ENCODE data around the gene SLC46A3.

Gene SLC46A3, protein sequence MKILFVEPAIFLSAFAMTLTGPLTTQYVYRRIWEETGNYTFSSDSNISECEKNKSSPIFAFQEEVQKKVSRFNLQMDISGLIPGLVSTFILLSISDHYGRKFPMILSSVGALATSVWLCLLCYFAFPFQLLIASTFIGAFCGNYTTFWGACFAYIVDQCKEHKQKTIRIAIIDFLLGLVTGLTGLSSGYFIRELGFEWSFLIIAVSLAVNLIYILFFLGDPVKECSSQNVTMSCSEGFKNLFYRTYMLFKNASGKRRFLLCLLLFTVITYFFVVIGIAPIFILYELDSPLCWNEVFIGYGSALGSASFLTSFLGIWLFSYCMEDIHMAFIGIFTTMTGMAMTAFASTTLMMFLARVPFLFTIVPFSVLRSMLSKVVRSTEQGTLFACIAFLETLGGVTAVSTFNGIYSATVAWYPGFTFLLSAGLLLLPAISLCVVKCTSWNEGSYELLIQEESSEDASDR

DNA sequence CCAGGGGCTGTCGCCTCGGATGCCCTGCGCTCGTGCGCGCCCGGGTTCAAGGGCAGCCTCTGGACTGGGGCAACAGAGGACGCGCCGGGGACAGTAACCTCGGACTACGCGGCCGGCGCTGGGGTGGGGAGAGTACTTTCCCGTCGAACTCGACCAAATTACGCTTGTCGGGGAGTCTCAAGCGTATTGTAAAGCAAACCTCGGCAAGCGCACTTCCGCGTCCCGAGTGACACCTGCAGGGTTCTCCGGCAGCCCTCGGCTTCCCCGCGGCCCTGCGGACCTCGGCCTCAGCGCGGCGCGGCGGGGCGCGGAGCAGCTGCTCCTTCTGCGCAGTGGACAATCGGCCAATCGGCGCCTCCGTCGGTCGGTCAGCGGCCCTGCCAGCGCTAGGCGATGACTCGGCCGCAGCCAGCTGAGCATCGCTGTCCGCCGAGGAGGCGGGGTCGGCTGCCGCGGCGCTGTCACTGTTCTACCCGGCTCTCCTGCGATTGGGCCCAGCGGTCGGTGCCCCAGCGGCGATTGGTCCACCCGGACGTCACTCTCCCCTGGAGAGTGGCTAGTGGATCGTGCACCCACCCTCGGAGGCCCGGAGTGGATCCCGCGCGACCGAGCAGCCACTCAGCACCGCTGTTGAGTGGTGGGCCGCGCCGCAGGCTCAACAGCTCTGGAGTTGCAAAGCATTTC is at the start of gene SLC46A3:
TSS of gene SLC46A3 (minus strand) at position 428 of the 684 bp plus-strand sequence. CDS start 972 bp downstream, outside the sequence.
- peak; percentile 99 for DNase-seq (ENCODE audit: low read depth, low spot score)
- TF ChIP-seq CTCF (IDR thresholded peaks at IDR 0.05; ENCODE audit: low read depth, low read length), result no peak
- in situ Hi-C loops (cut with HindIII; ENCODE audit: low sequenced_read_pairs), result no loop called here
- peak within 1 kb of the TSS; percentile 75 for H3K4me3 ChIP-seq (ENCODE audit: low read depth, low read length)

DNA sequence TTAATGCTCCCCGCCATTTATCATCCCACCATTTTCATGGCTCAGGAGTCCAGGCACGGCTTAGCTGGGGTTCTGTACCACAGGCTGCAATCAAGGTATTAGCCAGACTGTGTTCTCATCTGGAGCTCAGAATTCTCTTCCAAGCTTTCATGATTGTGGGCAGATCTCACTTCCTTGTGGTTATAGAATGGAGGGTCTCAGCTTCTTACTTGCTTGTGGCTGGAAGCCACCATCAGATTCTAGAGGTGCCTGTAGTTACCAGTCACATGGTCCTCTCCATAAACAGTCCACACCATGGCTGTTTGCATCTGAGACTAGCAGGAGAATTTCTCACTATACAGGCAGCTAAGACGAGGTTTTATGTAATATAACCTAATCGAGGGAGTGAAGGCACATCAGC is 45.1 kb upstream of the SLC46A3 start:
- no peak for DNase-seq (ENCODE audit: low read depth, low spot score)
- TF ChIP-seq CTCF (IDR thresholded peaks at IDR 0.05; ENCODE audit: low read depth, low read length), result no peak
- in situ Hi-C loops (cut with HindIII; ENCODE audit: low sequenced_read_pairs), result no loop called here
- no peak overlapping the region for H3K4me3 ChIP-seq (ENCODE audit: low read depth, low read length)

- DNase-seq (ENCODE audit: low read depth, low spot score), result peak; percentile 44
- TF ChIP-seq CTCF (IDR thresholded peaks at IDR 0.05; ENCODE audit: low read depth, low read length), result no peak
- no peak overlapping the region for H3K4me3 ChIP-seq (ENCODE audit: low read depth, low read length)
- in situ Hi-C loops (cut with HindIII; ENCODE audit: low sequenced_read_pairs), result no loop called here
These were observed 42.8 kb upstream of the SLC46A3 start for GRCh38 chr13:28761586-28761985.

DNA sequence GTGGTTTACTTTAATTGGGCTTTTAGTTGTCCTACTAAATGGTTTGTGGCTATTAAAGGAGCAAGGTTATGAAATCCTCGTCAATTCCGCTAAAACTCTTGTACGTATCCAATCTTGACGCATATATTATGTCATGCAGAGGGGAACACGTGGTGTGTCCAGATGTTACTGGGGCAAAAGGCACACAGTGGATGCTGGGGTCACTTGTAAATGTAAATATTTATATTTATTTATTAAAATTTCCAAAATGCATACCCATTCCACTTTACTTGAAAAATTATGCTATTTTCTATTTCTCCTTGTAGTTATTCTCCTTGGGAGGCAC is 36.7 kb upstream of the SLC46A3 start:
- H3K4me3 ChIP-seq (ENCODE audit: low read depth, low read length), result no peak overlapping the region
- DNase-seq (ENCODE audit: low read depth, low spot score), result no peak
- in situ Hi-C loops (cut with HindIII; ENCODE audit: low sequenced_read_pairs), result no loop called here
- no peak for TF ChIP-seq CTCF (IDR thresholded peaks at IDR 0.05; ENCODE audit: low read depth, low read length)

DNA sequence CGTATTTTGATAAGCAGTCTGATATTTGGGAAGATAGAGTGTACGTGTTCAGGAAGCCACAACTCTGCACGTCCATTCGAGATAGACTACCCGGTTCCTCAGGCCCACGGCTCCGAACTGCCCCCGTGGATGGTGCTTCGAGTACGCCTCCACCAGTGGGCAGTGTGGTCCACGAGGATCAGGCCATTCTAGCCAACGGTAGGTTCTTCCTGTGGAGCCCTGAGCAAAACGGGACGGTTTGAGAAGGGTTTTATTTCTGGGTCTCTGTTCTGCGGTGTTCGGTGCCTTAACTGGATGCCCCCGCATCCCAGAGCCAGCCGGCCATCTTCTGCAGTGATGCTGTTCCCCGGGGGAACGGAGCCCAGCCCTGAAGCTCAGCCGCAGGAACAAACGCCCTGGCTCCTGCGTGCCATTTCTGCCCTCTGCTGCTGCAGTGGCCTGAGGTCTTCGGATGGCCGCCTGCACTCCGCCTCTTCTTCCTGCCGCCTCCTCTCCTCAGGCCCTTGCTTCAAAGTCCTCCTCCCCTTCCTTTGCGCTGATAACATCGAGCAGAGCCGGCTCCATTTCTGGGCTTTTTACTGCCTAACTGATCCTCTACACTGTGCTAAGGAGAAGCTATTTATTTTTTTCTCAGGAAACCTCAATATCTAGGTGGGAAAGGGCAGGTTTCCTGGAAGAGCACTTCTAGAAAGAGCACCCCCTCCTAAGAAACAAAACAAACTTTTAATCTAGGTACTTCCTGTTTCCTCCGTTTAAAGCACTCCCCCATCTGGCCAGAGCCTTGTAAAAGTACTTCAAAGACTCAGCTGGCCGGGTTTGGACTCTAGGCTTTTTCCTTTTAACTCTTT is 36.2 kb upstream of the SLC46A3 start:
- peak; percentile 45 for DNase-seq (ENCODE audit: low read depth, low spot score)
- H3K4me3 ChIP-seq (ENCODE audit: low read depth, low read length), result no peak overlapping the region
- in situ Hi-C loops (cut with HindIII; ENCODE audit: low sequenced_read_pairs), result no loop called here
- TF ChIP-seq CTCF (IDR thresholded peaks at IDR 0.05; ENCODE audit: low read depth, low read length), result no peak

- TF ChIP-seq CTCF (IDR thresholded peaks at IDR 0.05; ENCODE audit: low read depth, low read length), result no peak
- in situ Hi-C loops (cut with HindIII; ENCODE audit: low sequenced_read_pairs), result no loop called here
- no peak overlapping the region for H3K4me3 ChIP-seq (ENCODE audit: low read depth, low read length)
- no peak for DNase-seq (ENCODE audit: low read depth, low spot score)
These were observed 35.2 kb upstream of the SLC46A3 start for GRCh38 chr13:28753946-28754345.
